SU-DHL-6 (cell line): ENCODE data around the gene COL20A1.

Experiments
- H2AFZ ChIP-seq: fragments of 200-600 bp; sonication (generic); 2 replicates; pipeline ENCODE4 v1.6.1; 2014; ENCODE audit warnings: low read depth, mild to moderate bottlenecking, moderate library complexity, mixed read lengths, antibody characterized with exemption, low read length; ENCODE audit not compliant: severe bottlenecking
- H3F3A ChIP-seq: fragments of 200-600 bp; shearing (Covaris generic); 2 replicates; pipeline ENCODE4 v1.6.0; 2016; ENCODE audit warnings: antibody characterized with exemption, mild to moderate bottlenecking; ENCODE audit not compliant: insufficient read depth
- H3K27ac ChIP-seq: fragments of 200-600 bp; sonication (generic); 2 replicates; pipeline ENCODE4 v1.5.1; 2016; ENCODE audit warnings: low read depth, mild to moderate bottlenecking, low read length, moderate library complexity, mixed read lengths
- H3K27me3 ChIP-seq: fragments of 200-600 bp; sonication (generic), shearing (Covaris generic); 2 replicates; pipeline ENCODE4 v1.6.0; 2014; ENCODE audit warnings: mild to moderate bottlenecking, low read length
- H3K36me3 ChIP-seq: fragments of 200-600 bp; sonication (generic); 2 replicates; pipeline ENCODE4 v1.6.1; 2014; ENCODE audit warnings: mild to moderate bottlenecking, low read length, mixed read lengths
- H3K4me2 ChIP-seq: fragments of 300-600, 200-600 bp; shearing (Covaris generic), sonication (generic); 2 replicates; pipeline ENCODE4 v1.6.0; 2014; ENCODE audit warnings: low read length, low read depth, mild to moderate bottlenecking; ENCODE audit not compliant: poor library complexity, severe bottlenecking
- H3K4me3 ChIP-seq: fragments of 200-600 bp; sonication (generic); 2 replicates; pipeline ENCODE4 v1.5.1; 2014; ENCODE audit warnings: antibody characterized with exemption, low read length, mild to moderate bottlenecking, mixed read lengths; ENCODE audit not compliant: insufficient read depth, poor library complexity, severe bottlenecking
- H3K79me2 ChIP-seq: fragments of 200-600 bp; sonication (generic); 2 replicates; pipeline ENCODE4 v1.6.1; 2014; ENCODE audit warnings: mild to moderate bottlenecking, low read length, moderate library complexity; ENCODE audit not compliant: insufficient read depth
- H3K9ac ChIP-seq: fragments of 200-600 bp; sonication (generic); 2 replicates; pipeline ENCODE4 v1.7.0; 2014; ENCODE audit warnings: mild to moderate bottlenecking, low read length
- H3K9me2 ChIP-seq: fragments of 200-600 bp; sonication (generic); replicated peaks from 2 replicates; pipeline ENCODE4 v1.6.1; 2014; ENCODE audit warnings: low read length; ENCODE audit not compliant: insufficient read depth
- H3K9me3 ChIP-seq: fragments of 200-600 bp; sonication (generic); 2 replicates; pipeline ENCODE4 v1.6.1; 2014; ENCODE audit warnings: low read length, mixed read lengths; ENCODE audit not compliant: insufficient read depth
- H4K20me1 ChIP-seq: fragments of 200-600 bp; sonication (generic); 2 replicates; pipeline ENCODE4 v1.6.1; 2014; ENCODE audit warnings: low read depth, mild to moderate bottlenecking, antibody characterized with exemption, low read length, moderate library complexity, mixed read lengths
- CTCF ChIP-seq: fragments of 200-600 bp; sonication (generic); IDR thresholded peaks from one replicate; pipeline ENCODE4 v1.5.1; 2017; ENCODE audit warnings: antibody characterized with exemption, mild to moderate bottlenecking, low read length, moderate library complexity; ENCODE audit not compliant: insufficient read depth, poor library complexity, severe bottlenecking
- EZH2phosphoT487 ChIP-seq: fragments of 200-600 bp; sonication (generic), shearing (Covaris generic); conservative IDR thresholded peaks from 2 replicates; pipeline ENCODE4 v1.6.1; 2018; ENCODE audit warnings: mild to moderate bottlenecking, antibody characterized with exemption, low read length, moderate library complexity, mixed read lengths

COL20A1 gene

GRCh38 chr20:63310265-63310991, 17.4 kb downstream of the COL20A1 start:
- no peak for TF ChIP-seq CTCF
- no peak for TF ChIP-seq EZH2phosphoT487
- Histone ChIP-seq H3K9ac (no peak overlapping the region), H3K4me3 (no peak overlapping the region), H2AFZ (no peak overlapping the region), H3K36me3 (no peaks in the 10 kb centered on the region), H3F3A (no peaks in the 10 kb centered on the region), H3K79me2 (no peaks in the 10 kb centered on the region), H3K27ac (no peak overlapping the region), H3K9me2 (no peaks in the 10 kb centered on the region), H3K27me3 (no peaks in the 10 kb centered on the region), H4K20me1 (no peaks in the 10 kb centered on the region), H3K9me3 (no peaks in the 10 kb centered on the region), H3K4me2 (no peak overlapping the region)

GRCh38 chr20:63311186-63311832, 18.3 kb downstream of the COL20A1 start:
- Histone ChIP-seq H3K27me3 (no peaks in the 10 kb centered on the region), H3K9me3 (no peaks in the 10 kb centered on the region), H3K27ac (no peak overlapping the region), H3K9me2 (no peaks in the 10 kb centered on the region), H4K20me1 (no peaks in the 10 kb centered on the region), H3F3A (no peaks in the 10 kb centered on the region), H3K79me2 (no peaks in the 10 kb centered on the region), H3K4me2 (no peak overlapping the region), H2AFZ (no peak overlapping the region), H3K36me3 (no peaks in the 10 kb centered on the region), H3K9ac (no peak overlapping the region), H3K4me3 (no peak overlapping the region)
- no peak for TF ChIP-seq CTCF
- no peak for TF ChIP-seq EZH2phosphoT487

GRCh38 chr20:63311833-63312243, 18.9 kb downstream of the COL20A1 start:
- Histone ChIP-seq H4K20me1 (no peaks in the 10 kb centered on the region), H3K36me3 (no peaks in the 10 kb centered on the region), H3K9me3 (no peaks in the 10 kb centered on the region), H2AFZ (no peak overlapping the region), H3K9ac (no peak overlapping the region), H3K4me2 (no peak overlapping the region), H3F3A (no peaks in the 10 kb centered on the region), H3K79me2 (no peaks in the 10 kb centered on the region), H3K4me3 (no peak overlapping the region), H3K27me3 (no peaks in the 10 kb centered on the region), H3K9me2 (no peaks in the 10 kb centered on the region), H3K27ac (no peak overlapping the region)
- TF ChIP-seq CTCF, result no peak
- TF ChIP-seq EZH2phosphoT487, result no peak
